Colonic mucosa (tissue), 4 donors: ENCODE measurements around the gene TANK. TPM values are rescaled to one million over a fixed set of nuclear protein-coding genes. Genes with fewer than 3 reads are reported as not detected.

Source experiments
- DNase-seq: peaks from one replicate; pipeline ENCODE4 v3.0.0-alpha.2; 2020
- H3K27ac ChIP-seq: fragments of 200-600 bp; one replicate; pipeline ENCODE4 v1.8.0; 2021
- H3K27me3 ChIP-seq: fragments of 200-600 bp; one replicate; pipeline ENCODE4 v1.8.0; 2021
- H3K36me3 ChIP-seq: fragments of 200-600 bp; one replicate; pipeline ENCODE4 v1.8.0; 2021
- H3K4me1 ChIP-seq: fragments of 200-600 bp; one replicate; pipeline ENCODE4 v1.8.0; 2021; ENCODE audit warnings: mild to moderate bottlenecking
- H3K4me3 ChIP-seq: fragments of 200-600 bp; one replicate; pipeline ENCODE4 v1.8.0; 2021
- H3K9ac ChIP-seq, 2 donors: one replicate each; pipeline ENCODE4 v1.7.0; 2013; ENCODE audit warnings: control low read depth in 2 of 2, low read depth in 2 of 2, low read length in 2 of 2
- H3K9me3 ChIP-seq: fragments of 200-600 bp; one replicate; pipeline ENCODE4 v1.8.0; 2021
- intact Hi-C: fragments of 100-400 bp; cut with DNase I; formaldehyde crosslinking; loops from one replicate; pipeline ENCODE4 v1.14.1; 2022
- total RNA-seq, 2 donors: library from RNA; stranded (reverse); fragmentation: NEBNext Ultra II Directional in 1 of 2; extraction: Animal tissue kit (Norgen Biotek cat#: 25700) in 1 of 2; gene quantifications; one replicate each; pipeline ENCODE4 v1.2.1, GENCODE V29; 2021
- TF ChIP-seq, protein P1 (sequence below): fragments of 200-600 bp; IDR thresholded peaks from one replicate; pipeline ENCODE4 v1.8.0; 2022; ENCODE audit warnings: antibody characterized with exemption, mild to moderate bottlenecking
- donor health status: healthy.
- donor health status: DM: no; HTN: no; CAD: no.
- donor health status: DM: no; HTN: no; CAD: no.

Gene TANK
- total RNA-seq, 2 donors from 2014 or later, result 47.4 to 60.7 TPM

DNA sequence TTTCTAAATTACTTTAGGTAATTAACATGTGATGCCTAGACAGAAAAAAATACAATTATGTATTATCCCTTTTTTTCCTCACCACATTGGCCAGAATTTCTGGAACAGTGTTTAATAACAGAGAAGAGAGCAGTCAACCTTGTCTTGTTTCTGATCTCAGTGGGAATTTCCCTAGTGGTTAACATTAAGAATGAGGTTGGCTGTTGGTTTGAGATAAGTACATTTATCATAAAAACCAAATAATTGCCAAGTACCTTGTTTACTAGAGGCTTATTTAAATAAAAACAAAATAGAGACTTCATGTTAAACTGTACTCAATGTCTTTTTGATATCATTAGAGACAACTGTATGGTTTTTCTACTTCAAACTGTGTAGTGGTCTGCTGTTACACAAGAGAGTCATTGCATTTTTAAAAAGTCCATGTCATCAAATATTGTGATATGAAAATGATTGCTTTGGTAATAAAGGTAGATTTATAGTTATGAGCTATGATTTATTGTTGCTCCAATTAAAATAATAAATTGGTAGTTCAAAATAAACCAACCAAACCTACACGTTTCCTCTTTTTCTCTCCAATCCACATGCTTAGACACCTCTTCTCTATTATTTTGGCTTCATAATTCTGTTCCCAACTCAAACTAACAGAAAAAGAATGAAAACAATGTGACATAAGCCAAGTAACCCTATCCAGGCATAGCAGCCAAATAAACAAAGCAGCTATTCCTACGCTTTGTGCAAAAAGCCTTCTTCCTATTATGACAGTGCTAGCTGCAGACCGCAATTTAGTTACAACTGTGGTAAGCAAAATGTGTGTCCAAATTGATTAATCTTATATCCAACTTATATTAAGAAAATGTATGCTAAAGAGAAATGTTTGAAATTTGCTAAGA lies 20.9 kb upstream of the TANK start:
- H3K27me3 ChIP-seq, result no peaks in the 10 kb centered on the region
- no peak overlapping the region for H3K9ac ChIP-seq
- DNase-seq, result no peak
- no peaks in the 10 kb centered on the region for H3K36me3 ChIP-seq
- H3K4me1 ChIP-seq, result peaks cover 9% of the 10 kb centered on the region
- intact Hi-C loops, result no loop called here
- H3K4me3 ChIP-seq, result no peak overlapping the region
- TF ChIP-seq, protein P1, sequence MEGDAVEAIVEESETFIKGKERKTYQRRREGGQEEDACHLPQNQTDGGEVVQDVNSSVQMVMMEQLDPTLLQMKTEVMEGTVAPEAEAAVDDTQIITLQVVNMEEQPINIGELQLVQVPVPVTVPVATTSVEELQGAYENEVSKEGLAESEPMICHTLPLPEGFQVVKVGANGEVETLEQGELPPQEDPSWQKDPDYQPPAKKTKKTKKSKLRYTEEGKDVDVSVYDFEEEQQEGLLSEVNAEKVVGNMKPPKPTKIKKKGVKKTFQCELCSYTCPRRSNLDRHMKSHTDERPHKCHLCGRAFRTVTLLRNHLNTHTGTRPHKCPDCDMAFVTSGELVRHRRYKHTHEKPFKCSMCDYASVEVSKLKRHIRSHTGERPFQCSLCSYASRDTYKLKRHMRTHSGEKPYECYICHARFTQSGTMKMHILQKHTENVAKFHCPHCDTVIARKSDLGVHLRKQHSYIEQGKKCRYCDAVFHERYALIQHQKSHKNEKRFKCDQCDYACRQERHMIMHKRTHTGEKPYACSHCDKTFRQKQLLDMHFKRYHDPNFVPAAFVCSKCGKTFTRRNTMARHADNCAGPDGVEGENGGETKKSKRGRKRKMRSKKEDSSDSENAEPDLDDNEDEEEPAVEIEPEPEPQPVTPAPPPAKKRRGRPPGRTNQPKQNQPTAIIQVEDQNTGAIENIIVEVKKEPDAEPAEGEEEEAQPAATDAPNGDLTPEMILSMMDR, result no peak
- H3K9me3 ChIP-seq, result no peaks in the 10 kb centered on the region
- H3K27ac ChIP-seq, result no peak overlapping the region

DNA sequence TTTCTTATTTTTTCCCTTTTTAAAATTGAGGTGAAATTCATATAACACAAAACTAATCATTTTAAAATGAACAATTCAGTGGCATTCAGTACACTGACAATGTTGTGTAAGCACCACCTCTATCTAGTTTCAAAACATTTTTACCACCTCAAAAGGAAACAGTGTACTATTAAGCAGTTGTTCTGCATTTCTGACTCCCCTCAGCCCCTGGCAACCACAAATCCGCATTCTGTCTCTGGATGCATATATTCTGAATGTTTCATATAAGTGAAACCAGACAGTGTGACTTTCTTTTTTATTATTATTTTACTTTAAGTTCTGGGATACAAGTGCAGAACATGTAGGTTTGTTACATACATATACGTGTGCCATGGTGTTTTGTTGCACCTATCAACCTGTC lies 19.2 kb upstream of the TANK start:
- Histone ChIP-seq H3K36me3 (no peaks in the 10 kb centered on the region), H3K4me3 (no peak overlapping the region), H3K27me3 (no peaks in the 10 kb centered on the region), H3K9ac (no peak overlapping the region), H3K27ac (no peak overlapping the region), H3K9me3 (no peaks in the 10 kb centered on the region), H3K4me1 (no peaks in the 10 kb centered on the region)
- TF ChIP-seq, protein P1, result no peak
- no peak for DNase-seq
- intact Hi-C loops, result no loop called here

DNA sequence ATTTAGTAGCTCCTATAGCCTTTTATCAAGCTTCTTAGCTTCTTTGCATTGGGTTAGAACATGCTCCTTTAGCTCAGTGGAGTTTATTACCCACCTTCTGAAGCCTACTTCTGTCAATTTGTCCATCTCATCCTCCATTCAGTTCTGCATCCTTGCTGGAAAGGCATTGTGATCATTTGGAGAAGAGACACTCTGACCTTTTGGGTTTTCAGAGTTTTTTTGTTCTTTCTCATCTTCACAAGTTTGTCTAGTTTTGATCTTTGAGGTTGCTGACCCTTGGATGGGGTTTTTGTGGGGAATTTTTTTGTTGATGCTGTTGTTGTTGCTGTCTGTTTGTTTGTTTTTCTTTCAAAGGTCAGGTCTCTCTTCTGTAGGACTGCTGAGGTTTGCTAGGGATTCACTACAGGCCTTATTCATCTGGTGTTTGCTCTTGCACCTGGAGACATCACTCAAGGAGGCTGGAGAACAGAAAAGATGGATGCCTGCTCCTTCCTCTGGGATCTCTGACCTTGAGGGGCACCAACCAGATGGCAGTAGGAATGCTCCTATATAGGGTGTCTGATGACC lies 13.9 kb upstream of the TANK start:
- DNase-seq, result no peak
- Histone ChIP-seq H3K4me3 (no peak overlapping the region), H3K27ac (no peak overlapping the region), H3K4me1 (no peaks in the 10 kb centered on the region), H3K36me3 (no peaks in the 10 kb centered on the region), H3K9ac (no peak overlapping the region), H3K9me3 (no peaks in the 10 kb centered on the region), H3K27me3 (no peaks in the 10 kb centered on the region)
- intact Hi-C loops, result no loop called here
- TF ChIP-seq, protein P1, result no peak

DNA sequence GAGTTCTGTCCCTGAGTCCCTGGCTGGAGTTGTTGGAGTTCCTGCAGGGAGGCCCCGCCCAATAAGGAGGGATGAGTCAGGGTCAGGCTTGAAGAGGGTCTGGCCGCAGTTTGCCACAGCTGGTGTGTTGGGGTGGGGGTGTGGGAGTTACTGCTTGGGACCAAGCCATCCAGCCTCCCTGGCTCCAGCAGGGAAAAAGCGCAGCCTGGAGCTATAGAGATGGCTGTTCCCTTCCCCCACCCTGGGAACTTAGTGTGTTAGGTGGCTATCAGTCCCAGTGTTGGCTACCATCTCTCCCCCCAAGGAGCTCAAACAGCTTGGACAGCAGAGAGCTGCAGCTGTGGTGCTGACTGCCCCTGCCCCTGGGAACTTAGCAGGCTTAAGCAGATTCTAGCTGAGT lies 13.2 kb upstream of the TANK start:
- Histone ChIP-seq H3K4me1 (no peaks in the 10 kb centered on the region), H3K4me3 (no peak overlapping the region), H3K27ac (no peak overlapping the region), H3K9ac (no peak overlapping the region), H3K36me3 (no peaks in the 10 kb centered on the region), H3K9me3 (no peaks in the 10 kb centered on the region), H3K27me3 (no peaks in the 10 kb centered on the region)
- no peak for DNase-seq
- TF ChIP-seq, protein P1, result no peak
- intact Hi-C loops, result no loop called here

DNA sequence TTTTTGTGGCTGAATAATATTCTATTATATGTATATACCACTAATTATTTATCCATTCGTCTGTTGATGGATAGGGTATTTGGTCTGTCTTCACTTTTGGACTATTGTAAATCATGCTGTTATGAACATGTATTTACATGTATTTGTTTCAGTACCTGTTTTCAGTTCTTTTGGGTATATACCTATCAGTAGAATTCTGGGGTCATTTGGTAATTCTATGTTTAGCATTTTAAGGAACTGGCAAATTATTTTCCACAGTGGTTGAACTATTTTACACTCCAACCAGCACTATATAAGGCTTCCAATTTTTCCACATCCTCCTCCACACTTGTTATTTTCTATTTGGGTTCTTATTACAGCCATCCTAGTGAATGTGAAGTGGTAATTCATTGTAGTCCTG lies 12.4 kb upstream of the TANK start:
- Histone ChIP-seq H3K27ac (no peak overlapping the region), H3K4me1 (no peaks in the 10 kb centered on the region), H3K4me3 (no peak overlapping the region), H3K9ac (no peak overlapping the region), H3K36me3 (no peaks in the 10 kb centered on the region), H3K9me3 (no peaks in the 10 kb centered on the region), H3K27me3 (no peaks in the 10 kb centered on the region)
- TF ChIP-seq, protein P1, result no peak
- DNase-seq, result no peak
- intact Hi-C loops, result no loop called here
